Right ventricle myocardium superior (tissue), 1 donor: Measurements from ENCODE around the gene SLC35D2. TPM values are rescaled to one million over a fixed set of nuclear protein-coding genes. Genes with fewer than 3 reads are reported as not detected.

Experiments
- ATAC-seq: fragments of 200-7000 bp; cut with Tn5 transposase; one replicate; pipeline ENCODE4 v1.9.1; 2020; ENCODE audit warnings: mild to moderate bottlenecking; ENCODE audit not compliant: poor library complexity
- DNase-seq: peaks from one replicate; pipeline ENCODE4 v3.0.0-alpha.2; 2020
- intact Hi-C: fragments of 100-400 bp; cut with DNase I; formaldehyde crosslinking; loops from one replicate; pipeline ENCODE4 v1.11.2; 2022
- total RNA-seq: library from RNA; stranded (reverse); fragmentation: NEBNext Ultra II Directional; extraction: Animal tissue kit (Norgen Biotek cat#: 25700); gene quantifications from one replicate; pipeline ENCODE4 v1.2.1, GENCODE V29; 2021
- donor health status: DM: no; HTN: yes; CAD: no; lungs with severe emphysema.

Gene SLC35D2
- total RNA-seq, 1 donor from 2014 or later: 13.5 TPM

DNA sequence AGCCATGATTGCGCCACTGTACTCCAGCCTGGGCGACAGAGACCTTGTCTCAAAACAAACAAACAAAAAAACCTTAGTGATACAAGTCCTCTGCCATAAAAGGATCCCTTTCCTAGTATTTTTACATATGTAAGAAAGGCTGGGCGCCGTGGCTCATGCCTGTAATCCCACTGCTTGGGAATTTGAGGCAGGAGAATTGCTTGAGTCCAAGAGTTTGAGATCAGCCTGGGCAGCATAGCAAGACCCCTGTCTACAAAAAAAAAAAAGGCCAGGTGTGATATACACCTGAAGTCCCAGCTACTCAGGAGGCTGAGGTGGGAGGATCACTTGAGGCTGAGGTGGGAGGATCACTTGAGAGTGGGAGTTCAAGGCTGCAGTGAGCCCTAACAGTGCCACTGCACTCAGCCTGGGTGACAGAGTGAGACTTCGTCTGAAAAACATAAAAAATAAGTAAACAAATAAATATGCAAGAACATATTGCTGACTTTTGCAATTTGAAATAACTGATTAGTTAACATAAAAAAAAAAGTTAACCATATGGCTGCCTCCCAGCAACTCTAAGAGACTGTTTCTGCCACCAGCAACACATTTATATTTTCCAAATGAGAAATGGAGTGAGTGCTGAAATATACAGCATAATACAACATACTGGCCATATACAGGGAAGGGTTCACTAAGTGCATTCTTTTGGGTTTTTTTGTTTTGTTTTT lies 27.8 kb upstream of the SLC35D2 start:
- DNase-seq (no peak), ATAC-seq (no peak)
- intact Hi-C loops: no loop called here

DNA sequence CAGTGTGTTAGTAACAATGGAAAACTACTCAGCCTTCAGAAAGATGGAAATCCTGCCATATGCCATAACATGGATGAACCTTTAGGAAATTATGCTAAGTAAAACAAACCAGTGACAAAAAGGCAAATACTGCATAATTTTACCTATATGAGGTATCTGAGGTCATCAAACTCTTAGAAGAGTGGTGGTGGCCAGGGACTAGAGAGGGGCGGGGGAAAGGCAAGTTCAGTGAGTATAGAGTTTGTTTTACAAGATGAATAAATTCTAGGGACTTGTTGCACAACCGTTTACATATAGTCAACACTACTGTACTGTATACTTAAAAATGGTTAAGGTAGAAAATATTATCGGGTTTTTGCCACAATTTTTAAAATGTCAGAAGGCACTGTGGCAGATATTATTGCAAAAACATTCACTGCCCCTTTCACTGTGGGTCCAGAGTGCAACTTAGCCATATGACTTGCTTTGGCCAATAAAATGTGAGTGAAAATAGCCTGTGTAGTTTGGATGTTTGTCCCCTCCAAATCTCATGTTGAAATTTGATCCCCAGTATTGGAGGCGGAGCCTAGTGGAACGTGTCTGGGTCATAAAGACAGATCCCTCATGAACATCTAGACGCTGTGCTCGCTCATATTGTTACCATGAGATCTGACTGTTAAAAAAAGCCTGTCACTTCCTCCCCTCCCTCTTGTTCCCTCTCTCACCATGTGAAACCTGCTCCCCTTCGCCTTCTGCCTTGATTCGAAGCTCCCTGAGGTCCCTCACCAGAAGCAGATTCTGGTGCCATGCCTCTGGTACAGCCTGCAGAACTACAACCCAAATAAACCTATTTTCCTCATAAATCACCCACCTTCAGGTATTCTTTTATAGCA lies 25.1 kb upstream of the SLC35D2 start:
- DNase-seq (no peak), ATAC-seq (no peak)
- intact Hi-C loops: no loop called here

GRCh38 chr9:96400132-96400910 lies 16.8 kb upstream of the SLC35D2 start:
- intact Hi-C loops: no loop called here
- no peak for ATAC-seq
- DNase-seq: no peak

DNA sequence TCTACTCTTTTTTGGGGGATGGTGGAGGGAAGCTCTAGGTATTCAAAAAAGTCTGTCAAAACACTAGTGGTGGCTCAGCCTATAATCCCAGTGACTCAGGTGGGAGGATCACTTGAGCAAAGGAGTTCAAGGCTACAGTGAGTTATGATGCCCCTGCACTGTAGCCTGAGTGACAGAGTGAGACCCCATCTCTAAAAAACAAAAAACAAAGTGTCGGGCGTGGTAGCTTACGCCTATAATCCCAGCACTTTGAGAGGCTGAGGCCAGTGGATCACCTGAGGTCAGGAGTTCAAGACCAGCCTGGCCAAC lies 15.8 kb upstream of the SLC35D2 start:
- intact Hi-C loops: no loop called here
- ATAC-seq (no peak), DNase-seq (no peak)

DNA sequence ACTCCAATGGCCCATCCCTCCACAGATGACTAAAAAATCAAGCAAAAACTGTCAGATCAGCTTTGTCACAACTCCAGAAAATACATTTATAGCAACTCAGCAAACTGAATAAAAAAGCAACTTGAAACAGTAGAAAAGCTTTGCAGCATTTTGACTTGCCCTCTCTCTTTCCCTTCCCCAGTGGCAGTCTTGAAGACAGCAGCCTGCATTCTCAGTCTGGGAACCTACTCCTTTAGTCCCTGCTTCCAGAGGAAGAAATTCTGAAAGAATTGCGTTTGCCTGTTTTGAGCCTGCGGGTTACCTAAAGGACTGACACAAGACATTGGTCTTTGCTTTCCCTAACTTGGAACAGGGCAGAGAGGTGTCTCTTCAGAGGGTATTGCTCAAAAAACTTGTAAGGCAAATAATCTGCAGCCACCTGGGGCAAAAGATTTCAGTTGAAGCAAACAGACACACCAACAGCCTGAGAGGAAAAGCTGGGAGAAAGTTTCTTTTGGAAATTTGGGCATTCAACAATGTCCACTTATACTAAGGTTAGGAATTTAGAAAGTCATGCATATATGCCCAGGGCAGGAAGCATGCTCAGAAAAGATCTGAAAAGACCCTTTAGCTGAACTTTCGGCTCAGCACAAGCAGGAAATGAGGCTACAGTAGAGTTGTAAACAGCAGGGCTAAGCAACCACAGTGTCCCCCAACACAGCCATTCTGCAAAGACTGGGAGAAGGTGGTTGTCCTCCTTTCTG lies 15.2 kb upstream of the SLC35D2 start:
- intact Hi-C loops: no loop called here
- ATAC-seq (no peak), DNase-seq (no peak)

- DNase-seq (no peak), ATAC-seq (no peak)
- intact Hi-C loops: no loop called here
Observed at GRCh38 chr9:96395964-96396363, 12.5 kb upstream of the SLC35D2 start.

DNA sequence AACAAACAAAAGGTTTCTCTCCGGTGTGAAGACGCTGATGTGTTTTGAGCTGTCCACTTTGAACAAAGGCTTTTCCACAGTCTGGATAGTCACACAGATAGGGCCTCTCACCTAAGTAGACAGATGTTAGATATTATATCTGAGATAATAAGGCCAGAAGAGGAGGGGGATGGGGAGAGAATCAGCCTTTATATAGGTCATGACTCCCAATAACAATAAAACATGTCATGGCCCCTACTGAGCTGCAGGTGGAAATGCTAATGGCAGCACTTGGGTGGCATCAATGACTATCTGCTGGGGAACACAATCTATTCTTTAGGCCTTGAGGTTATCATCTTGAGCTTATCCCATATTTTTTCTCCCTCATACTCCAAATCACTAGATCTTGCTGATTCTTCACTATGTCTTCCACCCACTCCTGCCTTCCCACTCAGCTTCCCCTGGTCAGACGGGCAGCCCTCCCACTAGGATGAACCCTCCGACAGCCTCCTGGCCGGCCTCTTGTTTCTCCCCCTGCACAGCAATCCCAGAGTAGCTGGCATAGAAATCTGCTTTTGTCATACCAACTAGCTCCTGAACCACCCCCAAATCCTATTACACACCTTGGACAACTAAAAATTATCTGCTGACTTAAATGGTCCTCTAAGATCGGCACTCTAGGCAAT lies 11.5 kb upstream of the SLC35D2 start:
- ATAC-seq: no peak
- intact Hi-C loops: no loop called here
- no peak for DNase-seq

DNA sequence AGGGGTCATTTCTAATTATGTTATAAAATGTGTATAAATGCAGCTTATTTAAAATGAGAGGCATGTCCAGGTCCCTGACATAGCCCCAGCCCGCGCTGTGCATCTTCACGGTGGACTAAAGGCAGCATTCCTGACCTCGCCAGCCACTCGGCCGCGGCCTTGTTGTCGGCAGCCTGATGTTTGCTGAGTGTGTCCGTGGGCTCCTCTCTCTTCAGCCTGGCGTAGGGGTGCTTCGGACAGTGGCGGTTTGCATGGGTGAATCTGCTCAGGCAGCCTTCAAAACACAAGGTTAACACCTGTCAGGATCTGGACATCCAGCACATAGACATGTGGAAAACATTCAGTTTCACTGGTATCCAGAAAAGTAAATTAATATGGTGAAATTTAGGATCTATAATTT lies 8.8 kb upstream of the SLC35D2 start:
- DNase-seq (no peak), ATAC-seq (no peak)
- intact Hi-C loops: no loop called here

DNA sequence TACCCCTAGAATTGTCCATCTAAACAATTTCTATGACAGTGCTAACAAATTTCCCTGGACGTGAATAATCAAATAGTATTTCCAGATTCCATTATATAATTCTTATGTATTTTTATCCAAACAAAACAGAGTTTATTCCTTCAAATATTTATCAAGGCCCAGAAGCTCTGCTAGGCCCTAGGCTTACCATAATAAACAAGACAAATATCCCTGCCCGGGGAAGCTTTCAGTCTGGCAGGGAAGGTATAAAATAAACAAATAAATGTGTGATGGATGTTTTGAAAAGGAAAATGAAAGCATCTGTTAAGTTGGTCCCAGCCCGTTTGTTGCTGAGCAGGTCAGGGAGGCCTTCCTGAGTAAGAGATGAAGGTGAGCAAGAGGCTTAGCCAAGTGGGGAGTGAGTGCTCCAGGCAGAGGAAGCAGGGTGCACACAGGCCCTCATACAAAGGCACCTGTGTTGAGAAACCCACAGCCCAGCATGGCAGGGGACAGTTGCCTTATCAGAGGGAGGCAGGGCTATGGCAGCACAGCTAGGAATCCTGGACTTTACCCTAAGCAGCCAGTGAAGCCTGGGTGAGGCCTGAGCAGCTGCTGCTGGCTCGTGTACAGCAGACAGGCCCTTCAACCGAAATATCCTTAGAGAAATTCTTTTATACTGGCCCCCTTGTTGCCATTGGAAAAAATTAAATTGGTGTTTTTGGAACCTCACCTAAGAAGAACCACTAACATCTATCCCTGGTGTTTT lies 7.7 kb upstream of the SLC35D2 start:
- DNase-seq (no peak), ATAC-seq (peak; percentile 37)
- intact Hi-C loops: no loop called here

DNA sequence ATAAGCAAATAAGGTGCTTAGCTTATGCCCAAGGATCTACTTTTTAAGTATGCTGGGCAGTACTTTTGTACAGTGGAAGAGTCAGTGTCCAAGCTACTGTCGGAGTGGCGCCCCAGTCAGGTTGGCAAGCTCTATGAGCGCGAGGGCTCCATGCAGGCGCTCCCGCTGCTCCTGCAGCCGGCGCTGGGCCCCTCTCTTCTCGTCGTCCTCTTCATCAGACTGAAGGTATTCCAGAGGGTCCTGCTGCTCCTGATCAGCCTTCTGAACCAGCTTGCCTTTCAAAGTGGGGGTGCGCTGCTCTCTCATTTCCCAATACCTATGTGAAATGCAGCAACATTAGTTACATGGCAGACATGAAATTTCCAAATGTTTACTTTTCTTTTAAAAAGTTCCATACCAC lies 4.6 kb upstream of the SLC35D2 start:
- intact Hi-C loops: no loop called here
- DNase-seq: no peak
- ATAC-seq: no peak

DNA sequence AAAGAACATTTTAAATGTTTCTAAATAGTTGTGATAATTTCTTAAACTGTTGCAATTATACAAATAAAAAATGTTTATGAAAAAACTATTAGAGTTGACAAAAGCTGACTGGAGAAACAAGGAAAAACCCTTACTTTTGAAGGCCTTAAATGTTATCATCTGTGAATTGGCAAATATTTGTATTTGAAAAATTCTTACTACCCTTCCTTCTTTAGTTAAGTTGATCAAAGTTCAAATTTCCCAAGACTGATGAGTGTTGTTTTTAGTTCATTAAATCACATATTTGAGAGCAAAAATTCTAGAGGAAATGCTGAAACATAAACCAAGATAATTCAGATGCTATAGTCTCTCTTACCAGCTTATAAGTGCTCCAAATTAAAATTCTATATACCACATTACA lies 2.6 kb upstream of the SLC35D2 start:
- no peak for ATAC-seq
- no peak for DNase-seq
- intact Hi-C loops: no loop called here

GRCh38 chr9:96382839-96383164 lies 709 bp downstream of the SLC35D2 start:
- intact Hi-C loops: loop anchor here (5.0 kb wide), 1 partner anchor 34 kb away; the partner anchor contains the start of gene ZNF367
- DNase-seq (no peak), ATAC-seq (no peak)

GRCh38 chr9:96382175-96382574 lies 1.3 kb downstream of the SLC35D2 start:
- no peak for DNase-seq
- ATAC-seq: no peak
- intact Hi-C loops: loop anchor here (5.0 kb wide), 1 partner anchor 35 kb away; the partner anchor contains the start of gene ZNF367

DNA sequence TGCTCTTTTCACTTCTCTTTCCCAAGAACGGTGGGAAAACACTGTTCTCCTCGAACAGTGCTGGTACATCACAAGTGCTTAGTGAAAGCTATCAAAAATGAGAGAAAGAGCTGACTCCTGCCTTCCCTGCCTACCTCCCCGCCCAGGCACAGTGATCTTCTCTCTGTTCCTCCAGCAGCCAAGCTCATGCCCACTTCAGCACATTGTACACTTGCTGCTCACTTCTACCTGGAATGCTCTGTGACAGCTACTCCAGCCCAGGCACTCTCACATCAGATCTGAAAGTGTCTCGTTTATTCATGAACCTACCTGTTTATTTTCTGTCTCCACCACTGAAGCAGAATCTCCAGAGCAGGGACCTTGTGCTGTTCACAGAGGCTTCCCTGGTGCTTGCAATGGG lies 1.8 kb downstream of the SLC35D2 start:
- intact Hi-C loops: loop anchor here (5.0 kb wide), 1 partner anchor 36 kb away; the partner anchor contains the start of gene ZNF367
- ATAC-seq (no peak), DNase-seq (no peak)

GRCh38 chr9:96381125-96381524 lies 2.4 kb downstream of the SLC35D2 start:
- ATAC-seq (no peak), DNase-seq (no peak)
- intact Hi-C loops: loop anchor here (5.0 kb wide), 1 partner anchor 36 kb away; the partner anchor contains the start of gene ZNF367

GRCh38 chr9:96379461-96379860 lies 4.0 kb downstream of the SLC35D2 start:
- no peak for ATAC-seq
- no peak for DNase-seq

DNA sequence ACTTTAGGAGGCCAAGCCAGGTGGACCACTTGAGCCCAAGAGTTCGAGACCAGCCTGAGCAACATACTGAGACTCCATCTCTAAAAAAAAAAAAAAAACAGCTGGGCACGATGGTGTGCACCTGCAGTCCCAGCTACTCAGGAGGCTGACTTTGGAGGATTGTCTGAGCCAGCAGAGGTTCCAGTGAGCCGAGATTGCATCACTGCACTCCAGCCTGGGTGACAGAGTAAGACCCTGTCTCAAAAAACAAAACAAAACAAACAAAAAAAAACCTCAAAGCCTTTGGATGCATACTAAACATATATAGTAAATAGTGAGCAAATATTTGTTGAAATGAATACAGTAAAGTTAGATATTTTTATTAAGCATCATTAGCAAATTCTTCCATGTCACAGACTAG lies 5.3 kb downstream of the SLC35D2 start:
- intact Hi-C loops: no loop called here
- no peak for DNase-seq
- no peak for ATAC-seq

More at GRCh38 chr9:96379461-96379860, 4.0 kb downstream of the SLC35D2 start:
- intact Hi-C loops: no loop called here
